ENCODE results near the gene SORT1. TPM values are rescaled to one million over a fixed set of nuclear protein-coding genes. Genes with fewer than 3 reads are reported as not detected.
A peak's percentile ranks its signal among the peaks of the same experiment; 100 is the strongest.

SORT1 gene
- total and polyA plus RNA-seq, 4 donors, result 47.3 to 310 (median 96.9) TPM

- Histone ChIP-seq H3K4me3 (ENCODE audit: low read length in 2 of 2) (no peak overlapping the region), H3K9me3 (ENCODE audit: control insufficient read depth, low read length) (no peaks in the 10 kb centered on the region), H3K27ac (ENCODE audit: low read depth in 1 of 2, low read length in 2 of 2) (no peak overlapping the region), H3K27me3 (ENCODE audit: control insufficient read depth in 1 of 2, insufficient read depth in 2 of 2, low read length in 1 of 2) (no peaks in the 10 kb centered on the region), H3K36me3 (ENCODE audit: control insufficient read depth in 1 of 2, insufficient read depth in 2 of 2, low read length in 1 of 2) (no peaks in the 10 kb centered on the region), H3K4me1 (ENCODE audit: control insufficient read depth in 1 of 2, insufficient read depth in 2 of 2, low read length in 2 of 2) (no peaks in the 10 kb centered on the region)
- peak in 1 of 2 donors; percentile 68 for DNase-seq
- intact Hi-C loops (cut with DNase I), result loop anchor here in 1 of 2 donors (10.0 kb wide), 1 partner anchor 264 kb away; the partner anchor contains the start of gene GPR61
- ATAC-seq (ENCODE audit: low FRiP score), result no peak
- 88 to 89% methylated on average over 20 of the region's 20 CpGs for WGBS, 2 donors
Measured at GRCh38 chr1:109270623-109271317, 126.9 kb downstream of the SORT1 start.

DNA sequence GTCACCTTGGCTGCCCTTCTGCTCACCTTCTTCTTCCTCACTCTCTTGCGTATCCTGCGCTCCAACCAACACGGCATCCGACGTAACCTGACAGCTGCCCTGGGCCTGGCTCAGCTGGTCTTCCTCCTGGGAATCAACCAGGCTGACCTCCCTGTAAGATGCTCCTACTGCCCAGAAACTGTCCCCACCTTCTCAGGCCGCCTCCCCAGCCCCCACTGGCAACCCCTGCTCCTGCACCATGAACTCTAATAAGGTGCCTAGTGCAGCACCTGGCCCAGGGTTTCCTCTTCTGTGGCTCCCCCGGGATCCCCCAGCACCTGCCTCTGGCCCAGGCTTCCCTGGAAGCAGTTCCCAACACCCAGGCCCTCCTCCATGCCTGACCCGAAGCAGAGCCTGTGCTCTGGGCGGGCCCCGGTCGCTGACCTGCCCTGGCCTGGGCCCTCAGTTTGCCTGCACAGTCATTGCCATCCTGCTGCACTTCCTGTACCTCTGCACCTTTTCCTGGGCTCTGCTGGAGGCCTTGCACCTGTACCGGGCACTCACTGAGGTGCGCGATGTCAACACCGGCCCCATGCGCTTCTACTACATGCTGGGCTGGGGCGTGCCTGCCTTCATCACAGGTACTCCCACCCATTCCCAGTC, 127.6 kb downstream of the SORT1 start:
- 91 to 92% methylated on average over 17 of the region's 17 CpGs for WGBS, 2 donors
- no peaks in the 10 kb centered on the region for H3K9me3 ChIP-seq (ENCODE audit: control insufficient read depth, low read length)
- H3K4me1 ChIP-seq (ENCODE audit: control insufficient read depth in 1 of 2, insufficient read depth in 2 of 2, low read length in 2 of 2), result no peaks in the 10 kb centered on the region
- no peaks in the 10 kb centered on the region for H3K27me3 ChIP-seq (ENCODE audit: control insufficient read depth in 1 of 2, insufficient read depth in 2 of 2, low read length in 1 of 2)
- H3K4me3 ChIP-seq (ENCODE audit: low read length in 2 of 2), result no peak overlapping the region
- no peaks in the 10 kb centered on the region for H3K36me3 ChIP-seq (ENCODE audit: control insufficient read depth in 1 of 2, insufficient read depth in 2 of 2, low read length in 1 of 2)
- ATAC-seq (ENCODE audit: low FRiP score), result no peak
- H3K27ac ChIP-seq (ENCODE audit: low read depth in 1 of 2, low read length in 2 of 2), result no peak overlapping the region
- DNase-seq, result peak in 1 of 2 donors; percentile 58
- intact Hi-C loops (cut with DNase I), result loop anchor here in 1 of 2 donors (10.0 kb wide), 1 partner anchor 265 kb away; the partner anchor contains the start of gene GPR61

GRCh38 chr1:109269212-109269980, 128.3 kb downstream of the SORT1 start:
- H3K4me1 ChIP-seq (ENCODE audit: control insufficient read depth in 1 of 2, insufficient read depth in 2 of 2, low read length in 2 of 2), result no peaks in the 10 kb centered on the region
- peak in 1 of 2 donors; percentile 73 for DNase-seq
- intact Hi-C loops (cut with DNase I), result no loop called here
- no peak overlapping the region for H3K27ac ChIP-seq (ENCODE audit: low read depth in 1 of 2, low read length in 2 of 2)
- H3K9me3 ChIP-seq (ENCODE audit: control insufficient read depth, low read length), result no peaks in the 10 kb centered on the region
- no peak overlapping the region for H3K4me3 ChIP-seq (ENCODE audit: low read length in 2 of 2)
- H3K36me3 ChIP-seq (ENCODE audit: control insufficient read depth in 1 of 2, insufficient read depth in 2 of 2, low read length in 1 of 2), result no peaks in the 10 kb centered on the region
- no peak for ATAC-seq (ENCODE audit: low FRiP score)
- H3K27me3 ChIP-seq (ENCODE audit: control insufficient read depth in 1 of 2, insufficient read depth in 2 of 2, low read length in 1 of 2), result no peaks in the 10 kb centered on the region
- WGBS, 2 donors, result 90% methylated on average over 33 of the region's 33 CpGs

DNA sequence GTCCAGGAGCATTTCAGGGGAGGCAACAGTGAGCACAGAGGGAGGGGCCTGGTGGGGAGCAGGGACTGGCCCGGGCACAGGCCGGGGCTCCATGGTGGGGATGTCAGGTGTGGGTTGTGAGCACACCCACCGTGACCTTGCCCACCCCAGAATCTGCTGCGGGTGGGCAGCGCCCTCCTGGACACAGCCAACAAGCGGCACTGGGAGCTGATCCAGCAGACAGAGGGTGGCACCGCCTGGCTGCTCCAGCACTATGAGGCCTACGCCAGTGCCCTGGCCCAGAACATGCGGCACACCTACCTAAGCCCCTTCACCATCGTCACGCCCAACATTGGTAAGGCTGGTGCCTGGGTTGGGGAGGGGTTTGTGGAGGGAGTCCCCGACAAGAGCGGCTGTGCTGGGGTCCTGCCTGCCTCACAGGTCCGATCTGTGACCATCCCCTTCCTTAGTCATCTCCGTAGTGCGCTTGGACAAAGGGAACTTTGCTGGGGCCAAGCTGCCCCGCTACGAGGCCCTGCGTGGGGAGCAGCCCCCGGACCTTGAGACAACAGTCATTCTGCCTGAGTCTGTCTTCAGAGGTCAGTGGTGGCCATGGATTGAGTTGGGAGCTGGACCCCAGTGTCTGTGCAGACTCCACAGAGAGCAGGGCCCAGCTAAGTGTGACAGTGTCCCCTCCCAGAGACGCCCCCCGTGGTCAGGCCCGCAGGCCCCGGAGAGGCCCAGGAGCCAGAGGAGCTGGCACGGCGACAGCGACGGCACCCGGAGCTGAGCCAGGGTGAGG, 129.1 kb downstream of the SORT1 start:
- intact Hi-C loops (cut with DNase I), result no loop called here
- H3K36me3 ChIP-seq (ENCODE audit: control insufficient read depth in 1 of 2, insufficient read depth in 2 of 2, low read length in 1 of 2), result no peaks in the 10 kb centered on the region
- 89 to 92% methylated on average over 29 of the region's 29 CpGs for WGBS, 2 donors
- H3K27ac ChIP-seq (ENCODE audit: low read depth in 1 of 2, low read length in 2 of 2), result no peak overlapping the region
- no peaks in the 10 kb centered on the region for H3K27me3 ChIP-seq (ENCODE audit: control insufficient read depth in 1 of 2, insufficient read depth in 2 of 2, low read length in 1 of 2)
- peak in 1 of 2 donors; percentile 74 for DNase-seq
- no peak for ATAC-seq (ENCODE audit: low FRiP score)
- no peaks in the 10 kb centered on the region for H3K9me3 ChIP-seq (ENCODE audit: control insufficient read depth, low read length)
- H3K4me1 ChIP-seq (ENCODE audit: control insufficient read depth in 1 of 2, insufficient read depth in 2 of 2, low read length in 2 of 2), result no peaks in the 10 kb centered on the region
- no peak overlapping the region for H3K4me3 ChIP-seq (ENCODE audit: low read length in 2 of 2)

GRCh38 chr1:109267743-109268300, 129.9 kb downstream of the SORT1 start:
- no peak overlapping the region for H3K27ac ChIP-seq (ENCODE audit: low read depth in 1 of 2, low read length in 2 of 2)
- DNase-seq (peak in 1 of 2 donors; percentile 70), ATAC-seq (ENCODE audit: low FRiP score) (no peak)
- H3K9me3 ChIP-seq (ENCODE audit: control insufficient read depth, low read length), result no peaks in the 10 kb centered on the region
- no peaks in the 10 kb centered on the region for H3K27me3 ChIP-seq (ENCODE audit: control insufficient read depth in 1 of 2, insufficient read depth in 2 of 2, low read length in 1 of 2)
- H3K4me1 ChIP-seq (ENCODE audit: control insufficient read depth in 1 of 2, insufficient read depth in 2 of 2, low read length in 2 of 2), result no peaks in the 10 kb centered on the region
- no peak overlapping the region for H3K4me3 ChIP-seq (ENCODE audit: low read length in 2 of 2)
- intact Hi-C loops (cut with DNase I), result no loop called here
- no peaks in the 10 kb centered on the region for H3K36me3 ChIP-seq (ENCODE audit: control insufficient read depth in 1 of 2, insufficient read depth in 2 of 2, low read length in 1 of 2)
- 88 to 90% methylated on average over 17 of the region's 17 CpGs for WGBS, 2 donors

- DNase-seq (peak in 1 of 2 donors; percentile 26), ATAC-seq (ENCODE audit: low FRiP score) (no peak)
- no peaks in the 10 kb centered on the region for H3K4me1 ChIP-seq (ENCODE audit: control insufficient read depth in 1 of 2, insufficient read depth in 2 of 2, low read length in 2 of 2)
- no peak overlapping the region for H3K4me3 ChIP-seq (ENCODE audit: low read length in 2 of 2)
- H3K36me3 ChIP-seq (ENCODE audit: control insufficient read depth in 1 of 2, insufficient read depth in 2 of 2, low read length in 1 of 2), result no peaks in the 10 kb centered on the region
- intact Hi-C loops (cut with DNase I), result no loop called here
- H3K27ac ChIP-seq (ENCODE audit: low read depth in 1 of 2, low read length in 2 of 2), result no peak overlapping the region
- 64 to 68% methylated on average over 10 to 11 of the region's 11 CpGs for WGBS, 2 donors
- H3K27me3 ChIP-seq (ENCODE audit: control insufficient read depth in 1 of 2, insufficient read depth in 2 of 2, low read length in 1 of 2), result no peaks in the 10 kb centered on the region
- H3K9me3 ChIP-seq (ENCODE audit: control insufficient read depth, low read length), result no peaks in the 10 kb centered on the region
Measured at GRCh38 chr1:109266965-109267364, 130.8 kb downstream of the SORT1 start.

GRCh38 chr1:109265741-109266330, 131.9 kb downstream of the SORT1 start:
- 92 to 93% methylated on average over 13 of the region's 13 CpGs for WGBS, 2 donors
- intact Hi-C loops (cut with DNase I), result no loop called here
- DNase-seq, result peak in 1 of 2 donors; percentile 41
- ATAC-seq (ENCODE audit: low FRiP score), result no peak
- no peaks in the 10 kb centered on the region for H3K27me3 ChIP-seq (ENCODE audit: control insufficient read depth in 1 of 2, insufficient read depth in 2 of 2, low read length in 1 of 2)
- no peak overlapping the region for H3K4me3 ChIP-seq (ENCODE audit: low read length in 2 of 2)
- H3K4me1 ChIP-seq (ENCODE audit: control insufficient read depth in 1 of 2, insufficient read depth in 2 of 2, low read length in 2 of 2), result no peaks in the 10 kb centered on the region
- no peaks in the 10 kb centered on the region for H3K36me3 ChIP-seq (ENCODE audit: control insufficient read depth in 1 of 2, insufficient read depth in 2 of 2, low read length in 1 of 2)
- no peak overlapping the region for H3K27ac ChIP-seq (ENCODE audit: low read depth in 1 of 2, low read length in 2 of 2)
- H3K9me3 ChIP-seq (ENCODE audit: control insufficient read depth, low read length), result no peaks in the 10 kb centered on the region

DNA sequence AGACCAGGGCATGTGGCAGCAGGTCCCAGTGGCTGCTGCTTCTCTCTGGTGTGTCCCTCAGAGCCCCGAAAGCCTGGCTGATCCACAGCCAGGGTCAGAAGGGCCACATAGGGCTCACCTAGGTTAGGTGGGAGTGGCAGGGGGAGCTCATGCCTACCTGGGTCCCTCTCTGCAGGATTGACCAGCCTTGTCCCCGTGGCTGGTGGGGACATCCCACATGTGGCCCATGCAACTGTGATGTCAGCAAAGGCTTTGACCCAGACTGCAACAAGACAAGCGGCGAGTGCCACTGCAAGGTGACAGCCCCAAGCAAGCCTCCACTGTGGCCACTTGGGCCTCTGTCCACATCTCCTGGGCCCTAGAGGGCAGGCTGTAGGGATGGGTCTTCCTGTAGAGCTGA, 132.7 kb downstream of the SORT1 start:
- no peaks in the 10 kb centered on the region for H3K36me3 ChIP-seq (ENCODE audit: control insufficient read depth in 1 of 2, insufficient read depth in 2 of 2, low read length in 1 of 2)
- WGBS, 2 donors, result 93 to 96% methylated on average over 4 of the region's 4 CpGs
- no peak overlapping the region for H3K4me3 ChIP-seq (ENCODE audit: low read length in 2 of 2)
- intact Hi-C loops (cut with DNase I), result no loop called here
- no peak overlapping the region for H3K27ac ChIP-seq (ENCODE audit: low read depth in 1 of 2, low read length in 2 of 2)
- no peaks in the 10 kb centered on the region for H3K4me1 ChIP-seq (ENCODE audit: control insufficient read depth in 1 of 2, insufficient read depth in 2 of 2, low read length in 2 of 2)
- ATAC-seq (ENCODE audit: low FRiP score), result no peak
- H3K27me3 ChIP-seq (ENCODE audit: control insufficient read depth in 1 of 2, insufficient read depth in 2 of 2, low read length in 1 of 2), result no peaks in the 10 kb centered on the region
- no peak for DNase-seq
- H3K9me3 ChIP-seq (ENCODE audit: control insufficient read depth, low read length), result no peaks in the 10 kb centered on the region

Measured in aorta (tissue), 5 donors.